AG20443 (cell line): ENCODE data around the gene OR6K6.

ENCODE experiments used
- DNase-seq: peaks from one replicate; pipeline ENCODE4 v3.0.0; 2012; ENCODE audit warnings: low spot score, mixed read lengths

The OR6K6 gene

GRCh38 chr1:158754420-158754819, at the start of gene OR6K6:
OR6K6 (plus strand) TSS chr1:158754720; CDS start chr1:158754888, 168 bp downstream.
- DNase-seq = no peak

GRCh38 chr1:158706096-158706495, 48.4 kb upstream of the OR6K6 start:
- DNase-seq = no peak

GRCh38 chr1:158711098-158711497, 43.4 kb upstream of the OR6K6 start:
- DNase-seq = no peak

GRCh38 chr1:158714754-158715153, 39.8 kb upstream of the OR6K6 start:
- DNase-seq = no peak

GRCh38 chr1:158716335-158716734, 38.2 kb upstream of the OR6K6 start:
- no peak for DNase-seq

- no peak for DNase-seq
Measured at GRCh38 chr1:158717344-158717743, 37.2 kb upstream of the OR6K6 start.

GRCh38 chr1:158719664-158720063, 34.9 kb upstream of the OR6K6 start:
- DNase-seq = no peak

- no peak for DNase-seq
Measured at GRCh38 chr1:158720620-158721019, 33.9 kb upstream of the OR6K6 start, which contains the start of gene OR6K3. OR6K3 (minus strand) TSS chr1:158720720; CDS start chr1:158718115, 2,605 bp downstream.

- DNase-seq = no peak
Measured at GRCh38 chr1:158724442-158724841, 30.1 kb upstream of the OR6K6 start.

- DNase-seq = no peak
Measured at GRCh38 chr1:158728510-158729225, 25.9 kb upstream of the OR6K6 start.

- DNase-seq = no peak
Measured at GRCh38 chr1:158730453-158730852, 24.1 kb upstream of the OR6K6 start.

- no peak for DNase-seq
Measured at GRCh38 chr1:158731707-158732106, 22.8 kb upstream of the OR6K6 start.

GRCh38 chr1:158732524-158732923, 22.0 kb upstream of the OR6K6 start:
- DNase-seq = no peak

- DNase-seq = no peak
Measured at GRCh38 chr1:158735848-158736247, 18.7 kb upstream of the OR6K6 start.

- DNase-seq = no peak
Measured at GRCh38 chr1:158752155-158752712, 2.3 kb upstream of the OR6K6 start.

- no peak for DNase-seq
Measured at GRCh38 chr1:158771950-158772866, 17.7 kb downstream of the OR6K6 start, which contains the start of gene OR6N1. OR6N1 (minus strand) TSS chr1:158772195; CDS start chr1:158766682, 5,513 bp downstream.

GRCh38 chr1:158781104-158781503, 26.6 kb downstream of the OR6K6 start, which contains the start of gene OR6N2:
OR6N2 (minus strand) TSS chr1:158781204; CDS start chr1:158777635, 3,569 bp downstream.
- no peak for DNase-seq

- no peak for DNase-seq
Measured at GRCh38 chr1:158793604-158794003, 39.1 kb downstream of the OR6K6 start.

GRCh38 chr1:158794247-158794646, 39.7 kb downstream of the OR6K6 start:
- DNase-seq = no peak

- no peak for DNase-seq
Measured at GRCh38 chr1:158798531-158798930, 44.0 kb downstream of the OR6K6 start.

- DNase-seq = no peak
Measured at GRCh38 chr1:158799689-158800088, 45.2 kb downstream of the OR6K6 start.

- DNase-seq = no peak
Measured at GRCh38 chr1:158800526-158800925, 46.0 kb downstream of the OR6K6 start.
